Measurements from ENCODE around the gene DGKQ. TPM values are rescaled to one million over a fixed set of nuclear protein-coding genes. Genes with fewer than 3 reads are reported as not detected.

Gene DGKQ
- total RNA-seq, 1 experiment from 2014 or later = 14.2 TPM

- Histone ChIP-seq H3K4me1 (ENCODE audit: insufficient read depth, low read length) (peaks cover 17% of the 10 kb centered on the region), H3K4me3 (ENCODE audit: low read length) (no peak overlapping the region), H3K9ac (ENCODE audit: low read length) (no peak overlapping the region), H3K9me3 (ENCODE audit: low read length) (no peaks in the 10 kb centered on the region), H3K36me3 (ENCODE audit: low read depth, low read length) (no peaks in the 10 kb centered on the region), H2AFZ (ENCODE audit: low read length) (no peak overlapping the region), H3K27me3 (ENCODE audit: low read length) (no peaks in the 10 kb centered on the region), H3K9me2 (replicated peaks; ENCODE audit: low read length) (no peaks in the 10 kb centered on the region), H4K20me1 (ENCODE audit: low read length) (peaks cover 25% of the 10 kb centered on the region), H3F3A (ENCODE audit: low read length, unreplicated experiment) (no peaks in the 10 kb centered on the region), H3K79me2 (ENCODE audit: low read length) (peaks cover 87% of the 10 kb centered on the region), H3K27ac (ENCODE audit: low read length) (no peak overlapping the region), H3K4me2 (ENCODE audit: low read length) (no peak overlapping the region)
- peak; percentile 42 for TF ChIP-seq CTCF (conservative IDR thresholded peaks at IDR 0.05; ENCODE audit: low read depth, low read length)
- TF ChIP-seq EZH2phosphoT487 (IDR thresholded peaks at IDR 0.05; ENCODE audit: borderline replicate concordance, low read length) = no peak
- no peak for TF ChIP-seq EZH2 (IDR thresholded peaks at IDR 0.05; ENCODE audit: low read length, unreplicated experiment)
- intact Hi-C loops (cut with micrococcal nuclease) = no loop called here
- ChIA-PET POLR2A (ENCODE audit: unreplicated experiment) (no interaction called here), CTCF (no interaction called here)
- DNase-seq (peak; percentile 17), ATAC-seq (no peak)
- no TSS peak for BruUV-seq (replicated peaks)
Measured at GRCh38 chr4:926538-926937, 46.8 kb downstream of the DGKQ start.

- Histone ChIP-seq H3K79me2 (ENCODE audit: low read length) (peaks cover 87% of the 10 kb centered on the region), H3K27ac (ENCODE audit: low read length) (no peak overlapping the region)
Measured at GRCh38 chr4:925771-926500, 47.4 kb downstream of the DGKQ start.

More at GRCh38 chr4:925771-926500, 47.4 kb downstream of the DGKQ start:
- H3K4me3 ChIP-seq (ENCODE audit: low read length) = no peak overlapping the region
- H3K4me2 ChIP-seq (ENCODE audit: low read length) = no peak overlapping the region
- H3K9me2 ChIP-seq (replicated peaks; ENCODE audit: low read length) = no peaks in the 10 kb centered on the region
- H3K36me3 ChIP-seq (ENCODE audit: low read depth, low read length) = no peaks in the 10 kb centered on the region
- peaks cover 16% of the 10 kb centered on the region for H3K4me1 ChIP-seq (ENCODE audit: insufficient read depth, low read length)
- POLR2A ChIA-PET (ENCODE audit: unreplicated experiment) = no interaction called here
- TF ChIP-seq EZH2phosphoT487 (IDR thresholded peaks at IDR 0.05; ENCODE audit: borderline replicate concordance, low read length) (no peak), CTCF (conservative IDR thresholded peaks at IDR 0.05; ENCODE audit: low read depth, low read length) (no peak), EZH2 (IDR thresholded peaks at IDR 0.05; ENCODE audit: low read length, unreplicated experiment) (no peak)
- DNase-seq = no peak
- no TSS peak for BruUV-seq (replicated peaks)
- ATAC-seq = no peak
- intact Hi-C loops (cut with micrococcal nuclease) = no loop called here
- no peak overlapping the region for H2AFZ ChIP-seq (ENCODE audit: low read length)
- H3K9me3 ChIP-seq (ENCODE audit: low read length) = no peaks in the 10 kb centered on the region
- H3K9ac ChIP-seq (ENCODE audit: low read length) = no peak overlapping the region
- CTCF ChIA-PET = no interaction called here
- H3F3A ChIP-seq (ENCODE audit: low read length, unreplicated experiment) = no peaks in the 10 kb centered on the region
- no peaks in the 10 kb centered on the region for H3K27me3 ChIP-seq (ENCODE audit: low read length)
- H4K20me1 ChIP-seq (ENCODE audit: low read length) = peaks cover 22% of the 10 kb centered on the region

Data from PC-3 (cell line).